Activated T-cell treated with anti-CD3 and anti-CD28 coated beads, Interleukin-2, amount 50 U/mL, for 24 hours (primary cell): ENCODE data around the gene GPR173.

Source experiments
- DNase-seq: peaks from one replicate; pipeline ENCODE4 v3.0.0-alpha.2; 2020
- H3K27ac Mint-ChIP-seq: 2 replicates; pipeline ENCODE4 v1.8.0; 2020; ENCODE audit warnings: mild to moderate bottlenecking, mixed read lengths
- H3K27me3 Mint-ChIP-seq: 2 replicates; pipeline ENCODE4 v1.8.0; 2020; ENCODE audit warnings: mixed read lengths
- H3K36me3 Mint-ChIP-seq: 2 replicates; pipeline ENCODE4 v1.8.0; 2020; ENCODE audit warnings: low read depth, mixed read lengths
- H3K4me1 Mint-ChIP-seq: 2 replicates; pipeline ENCODE4 v1.8.0; 2020; ENCODE audit warnings: low read depth, mixed read lengths
- H3K4me3 Mint-ChIP-seq: 2 replicates; pipeline ENCODE4 v1.8.0; 2020; ENCODE audit warnings: mild to moderate bottlenecking, moderate library complexity, mixed read lengths
- H3K9me3 Mint-ChIP-seq: 2 replicates; pipeline ENCODE4 v1.8.0; 2020; ENCODE audit warnings: mixed read lengths

GPR173 gene, protein sequence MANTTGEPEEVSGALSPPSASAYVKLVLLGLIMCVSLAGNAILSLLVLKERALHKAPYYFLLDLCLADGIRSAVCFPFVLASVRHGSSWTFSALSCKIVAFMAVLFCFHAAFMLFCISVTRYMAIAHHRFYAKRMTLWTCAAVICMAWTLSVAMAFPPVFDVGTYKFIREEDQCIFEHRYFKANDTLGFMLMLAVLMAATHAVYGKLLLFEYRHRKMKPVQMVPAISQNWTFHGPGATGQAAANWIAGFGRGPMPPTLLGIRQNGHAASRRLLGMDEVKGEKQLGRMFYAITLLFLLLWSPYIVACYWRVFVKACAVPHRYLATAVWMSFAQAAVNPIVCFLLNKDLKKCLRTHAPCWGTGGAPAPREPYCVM

DNA sequence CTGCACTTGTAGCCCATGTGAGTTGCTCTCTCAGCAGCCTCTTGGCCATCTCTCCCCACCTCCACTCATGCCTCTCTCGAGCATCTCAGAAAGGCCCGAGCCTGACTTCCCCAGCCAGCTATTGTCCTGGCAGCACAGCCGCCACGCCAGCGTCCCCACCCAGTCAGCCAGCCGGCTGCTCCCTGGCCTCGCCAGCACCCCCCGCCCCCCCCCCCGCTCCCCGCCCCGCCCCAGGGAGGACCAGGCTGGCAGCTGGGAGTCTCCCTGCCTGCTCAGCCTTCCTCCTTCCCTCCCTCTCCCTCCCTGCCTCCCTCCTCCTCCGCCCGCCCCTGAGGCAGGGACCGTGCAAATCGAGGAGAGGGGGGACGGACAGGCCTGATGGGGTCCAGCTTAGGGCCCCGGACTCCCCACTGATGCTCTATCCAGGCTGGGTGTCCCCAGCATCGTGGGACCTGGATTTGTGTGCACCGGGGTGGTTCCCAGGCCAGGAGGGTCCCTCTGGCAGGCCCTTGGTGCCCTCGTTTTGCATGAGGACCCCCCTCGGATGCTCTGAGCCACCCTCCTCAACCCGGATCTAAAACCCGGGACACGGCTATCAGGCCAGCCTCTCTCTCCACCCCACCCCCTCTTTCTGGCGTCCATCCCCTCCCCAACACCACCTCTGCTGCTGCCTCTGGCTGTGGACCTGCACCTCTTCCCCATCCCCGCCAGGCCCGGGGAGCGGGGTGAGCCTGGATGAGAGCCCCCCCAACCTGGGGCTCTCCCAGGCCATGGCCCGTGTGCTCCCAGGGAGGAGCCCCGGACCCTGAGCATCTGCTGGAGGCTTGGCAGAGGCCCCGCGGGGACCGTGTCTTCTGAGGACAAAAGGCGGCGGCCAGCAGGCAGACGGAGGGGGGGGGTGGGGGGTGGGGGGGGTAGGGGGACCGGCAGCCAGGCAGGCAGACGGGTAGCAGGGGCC lies at the start of gene GPR173:
Gene GPR173, plus strand, starts transcription at position 621 of the 958 bp plus-strand sequence. CDS start 27,833 bp downstream, outside the sequence.
- Mint-ChIP-seq H3K9me3 (no peaks in the 10 kb centered on the region), H3K4me3 (no peak within 1 kb of the TSS)

DNA sequence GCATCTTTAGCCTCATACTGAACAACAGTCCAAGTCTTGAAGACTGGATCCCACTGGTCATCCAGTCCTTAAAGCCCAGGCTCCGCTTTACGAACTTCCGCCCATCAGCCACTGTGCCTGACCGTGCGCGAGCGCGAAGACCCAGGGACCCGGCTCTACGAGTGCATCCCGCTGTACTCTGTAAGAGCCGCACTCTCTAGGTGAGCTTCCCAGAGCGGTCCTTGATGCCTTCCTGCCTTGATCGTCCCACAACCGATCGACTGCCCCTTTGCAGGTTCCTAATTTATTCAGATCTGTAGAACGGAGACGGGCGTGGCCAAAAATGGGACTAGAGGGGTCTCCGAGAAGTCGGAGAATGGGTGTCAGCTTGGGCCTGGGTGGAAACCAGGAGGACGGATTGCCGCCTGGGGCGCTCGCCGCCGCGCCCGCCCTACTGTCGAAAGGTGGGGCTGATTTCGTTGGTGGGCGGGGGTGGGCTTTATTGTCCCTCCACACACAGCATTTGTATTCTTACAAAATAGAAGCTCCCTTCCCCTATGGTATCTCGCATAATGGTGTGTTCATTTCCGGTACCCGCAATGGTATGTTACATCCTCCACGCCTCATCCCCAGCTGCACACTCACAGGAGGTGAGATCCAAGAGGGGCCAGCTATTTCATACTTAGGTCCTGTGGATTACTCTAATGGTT lies 48.0 kb upstream of the GPR173 start:
- H3K27ac Mint-ChIP-seq = no peak overlapping the region
- H3K36me3 Mint-ChIP-seq = peaks cover under 1% of the 10 kb centered on the region
- H3K9me3 Mint-ChIP-seq = no peaks in the 10 kb centered on the region
- H3K4me3 Mint-ChIP-seq = no peak overlapping the region
- H3K4me1 Mint-ChIP-seq = peaks cover 10% of the 10 kb centered on the region
- DNase-seq = no peak
- H3K27me3 Mint-ChIP-seq = peaks cover 79% of the 10 kb centered on the region

More for the DNA sequence above, at the start of gene GPR173:
- Mint-ChIP-seq H3K36me3 (no peaks in the 10 kb centered on the region), H3K27me3 (peaks cover 23% of the 10 kb centered on the region), H3K4me1 (no peaks in the 10 kb centered on the region), H3K27ac (no peak within 1 kb of the TSS)
- DNase-seq = no peak

DNA sequence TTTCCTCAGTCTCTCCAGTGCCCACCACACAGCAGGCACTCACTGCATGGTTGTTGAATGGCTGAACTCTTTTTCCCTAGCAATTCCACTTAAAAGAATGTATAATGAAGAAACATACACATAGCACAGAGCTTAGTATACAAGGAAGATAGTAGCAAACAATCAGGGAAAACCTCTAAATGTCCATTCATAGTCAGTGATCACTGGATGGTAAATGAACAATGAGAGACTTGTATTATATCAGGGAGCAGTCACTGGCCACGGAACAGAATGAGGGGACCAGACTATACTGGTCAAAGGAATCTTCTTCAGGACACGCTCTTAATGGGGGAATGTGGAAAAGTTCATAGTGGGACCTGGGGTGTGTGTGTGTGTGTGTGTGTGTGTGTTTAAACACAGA lies 46.6 kb upstream of the GPR173 start:
- peaks cover 77% of the 10 kb centered on the region for H3K27me3 Mint-ChIP-seq
- H3K27ac Mint-ChIP-seq = no peak overlapping the region
- DNase-seq = no peak
- no peaks in the 10 kb centered on the region for H3K9me3 Mint-ChIP-seq
- no peaks in the 10 kb centered on the region for H3K36me3 Mint-ChIP-seq
- peaks cover 6% of the 10 kb centered on the region for H3K4me1 Mint-ChIP-seq
- no peak overlapping the region for H3K4me3 Mint-ChIP-seq

DNA sequence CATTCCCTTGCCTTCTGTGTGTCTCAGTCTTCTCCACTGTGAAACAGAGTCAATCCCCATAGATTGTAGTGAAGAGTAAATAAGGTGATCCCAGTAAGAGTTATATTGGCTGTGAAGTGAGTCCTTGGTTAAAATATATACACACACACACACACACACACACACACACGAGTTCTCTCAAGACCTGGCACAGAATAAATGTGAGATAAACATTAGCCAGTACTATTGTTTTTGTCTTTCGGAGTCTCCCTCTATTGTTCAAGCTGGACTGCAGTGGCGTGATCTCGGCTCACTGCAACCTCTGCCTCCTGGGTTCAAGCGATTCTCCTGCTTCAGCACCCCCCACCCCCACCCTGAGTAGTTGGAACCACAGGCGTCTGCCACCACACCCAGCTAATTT lies 45.5 kb upstream of the GPR173 start:
- H3K36me3 Mint-ChIP-seq = no peaks in the 10 kb centered on the region
- H3K4me1 Mint-ChIP-seq = peaks cover 6% of the 10 kb centered on the region
- no peak overlapping the region for H3K27ac Mint-ChIP-seq
- no peak overlapping the region for H3K4me3 Mint-ChIP-seq
- no peaks in the 10 kb centered on the region for H3K9me3 Mint-ChIP-seq
- peaks cover 86% of the 10 kb centered on the region for H3K27me3 Mint-ChIP-seq
- no peak for DNase-seq

DNA sequence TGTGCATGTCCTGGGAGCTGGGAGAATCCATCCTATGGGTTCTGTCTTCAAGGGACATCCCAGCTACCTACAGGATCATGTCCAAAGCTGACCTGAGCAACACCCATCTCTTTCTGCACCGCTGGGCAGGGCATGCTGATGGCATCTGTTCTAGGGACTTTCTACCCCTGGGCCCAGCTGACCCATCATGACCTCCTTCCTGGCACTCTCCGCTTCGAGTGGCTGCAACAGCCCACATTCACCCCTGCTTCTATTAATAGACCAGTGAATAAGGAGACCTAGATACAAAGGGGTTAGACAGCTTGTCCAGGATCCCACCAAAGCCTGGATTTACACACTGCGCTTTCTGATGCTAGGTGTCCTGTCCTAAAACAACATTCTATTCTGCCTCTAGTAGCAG lies 44.6 kb upstream of the GPR173 start:
- peaks cover 84% of the 10 kb centered on the region for H3K27me3 Mint-ChIP-seq
- no peak overlapping the region for H3K27ac Mint-ChIP-seq
- no peak overlapping the region for H3K4me3 Mint-ChIP-seq
- no peak for DNase-seq
- peaks cover 6% of the 10 kb centered on the region for H3K4me1 Mint-ChIP-seq
- H3K36me3 Mint-ChIP-seq = no peaks in the 10 kb centered on the region
- H3K9me3 Mint-ChIP-seq = no peaks in the 10 kb centered on the region

DNA sequence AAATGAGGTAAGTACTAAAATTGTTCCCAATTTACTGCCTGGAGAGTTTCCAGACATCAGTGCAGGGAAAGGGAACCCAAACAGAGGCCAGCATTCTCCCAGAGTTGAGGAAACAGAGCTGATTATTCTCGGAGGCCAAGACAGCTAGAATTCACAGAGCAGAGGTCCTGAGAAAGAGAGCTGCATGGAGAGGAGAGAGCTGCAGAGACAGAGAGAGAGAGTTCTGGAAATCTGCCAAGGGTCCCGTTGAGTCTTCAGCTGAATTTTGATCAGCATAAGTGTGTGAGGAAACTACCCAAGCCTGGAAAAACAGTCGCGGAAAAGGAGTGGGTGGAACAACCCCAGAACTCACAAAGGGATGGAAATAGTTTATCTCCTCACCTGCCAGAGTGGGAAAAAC lies 43.8 kb upstream of the GPR173 start:
- H3K36me3 Mint-ChIP-seq = no peaks in the 10 kb centered on the region
- no peak overlapping the region for H3K27ac Mint-ChIP-seq
- no peak overlapping the region for H3K4me3 Mint-ChIP-seq
- H3K4me1 Mint-ChIP-seq = peaks cover 6% of the 10 kb centered on the region
- no peak for DNase-seq
- H3K9me3 Mint-ChIP-seq = no peaks in the 10 kb centered on the region
- H3K27me3 Mint-ChIP-seq = peaks cover 78% of the 10 kb centered on the region

DNA sequence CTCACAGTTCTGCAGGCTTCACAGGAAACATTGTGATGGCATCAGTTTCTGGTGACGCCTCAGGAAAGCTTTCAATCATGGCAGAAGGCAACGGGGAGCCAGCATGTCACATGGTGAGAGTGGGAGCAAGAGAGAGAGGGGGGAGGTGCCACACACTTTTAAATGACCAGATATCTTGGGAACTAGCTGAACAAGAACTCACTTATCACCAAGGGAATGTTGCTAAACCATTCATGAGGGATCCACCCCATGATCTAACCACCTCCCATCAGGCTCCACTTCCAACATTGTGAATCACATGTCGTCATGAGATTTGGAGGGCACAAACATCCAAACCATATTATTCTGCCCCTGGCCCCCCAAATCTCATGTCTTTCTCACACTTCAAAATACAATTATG lies 43.3 kb upstream of the GPR173 start:
- peaks cover 6% of the 10 kb centered on the region for H3K4me1 Mint-ChIP-seq
- H3K4me3 Mint-ChIP-seq = no peak overlapping the region
- H3K9me3 Mint-ChIP-seq = no peaks in the 10 kb centered on the region
- no peaks in the 10 kb centered on the region for H3K36me3 Mint-ChIP-seq
- H3K27ac Mint-ChIP-seq = no peak overlapping the region
- H3K27me3 Mint-ChIP-seq = peaks cover 74% of the 10 kb centered on the region
- DNase-seq = no peak

DNA sequence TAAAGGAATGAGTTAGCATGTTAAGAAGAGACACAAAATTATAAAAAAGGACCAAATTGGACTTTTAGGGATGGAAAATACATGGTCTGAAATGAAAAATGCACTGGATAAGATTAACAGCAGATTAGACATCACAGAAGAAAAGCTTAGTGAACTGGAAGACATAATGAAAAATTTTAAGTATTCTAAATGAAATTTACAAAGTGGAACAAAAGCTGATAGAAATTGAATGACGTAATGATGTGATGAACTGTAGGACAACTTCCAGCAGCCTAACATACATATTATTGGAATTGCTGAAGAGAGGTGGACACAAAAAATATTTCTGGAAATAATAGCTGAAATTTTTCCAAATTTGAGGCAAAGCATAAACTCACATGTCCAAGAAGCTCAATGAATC lies 39.6 kb upstream of the GPR173 start:
- H3K27ac Mint-ChIP-seq = no peak overlapping the region
- H3K36me3 Mint-ChIP-seq = no peaks in the 10 kb centered on the region
- H3K4me3 Mint-ChIP-seq = no peak overlapping the region
- no peak for DNase-seq
- peaks cover 6% of the 10 kb centered on the region for H3K4me1 Mint-ChIP-seq
- H3K9me3 Mint-ChIP-seq = no peaks in the 10 kb centered on the region
- H3K27me3 Mint-ChIP-seq = peaks cover 52% of the 10 kb centered on the region

DNA sequence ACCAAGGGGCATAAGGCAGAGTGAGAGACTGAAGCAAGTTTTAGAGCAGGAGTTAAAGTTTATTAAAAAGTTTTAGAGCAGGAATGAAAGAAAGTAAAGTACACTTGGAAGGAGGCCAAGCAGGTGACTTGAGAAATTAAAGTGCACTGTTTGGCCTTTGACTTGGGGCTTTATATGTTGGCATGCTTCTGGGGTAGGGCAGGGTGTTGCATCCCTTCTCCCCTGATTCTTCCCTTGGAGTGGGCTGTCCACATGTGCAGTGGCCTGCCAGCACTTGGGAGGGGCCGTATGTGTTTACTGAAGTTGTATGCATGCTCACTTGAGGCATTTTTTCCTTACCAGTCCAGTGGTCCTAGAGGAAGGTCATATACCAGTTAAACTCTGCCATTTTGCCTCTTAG lies 35.3 kb upstream of the GPR173 start:
- H3K27ac Mint-ChIP-seq = no peak overlapping the region
- H3K4me1 Mint-ChIP-seq = no peaks in the 10 kb centered on the region
- no peaks in the 10 kb centered on the region for H3K36me3 Mint-ChIP-seq
- no peak overlapping the region for H3K4me3 Mint-ChIP-seq
- no peaks in the 10 kb centered on the region for H3K9me3 Mint-ChIP-seq
- no peak for DNase-seq
- peaks cover 35% of the 10 kb centered on the region for H3K27me3 Mint-ChIP-seq

DNA sequence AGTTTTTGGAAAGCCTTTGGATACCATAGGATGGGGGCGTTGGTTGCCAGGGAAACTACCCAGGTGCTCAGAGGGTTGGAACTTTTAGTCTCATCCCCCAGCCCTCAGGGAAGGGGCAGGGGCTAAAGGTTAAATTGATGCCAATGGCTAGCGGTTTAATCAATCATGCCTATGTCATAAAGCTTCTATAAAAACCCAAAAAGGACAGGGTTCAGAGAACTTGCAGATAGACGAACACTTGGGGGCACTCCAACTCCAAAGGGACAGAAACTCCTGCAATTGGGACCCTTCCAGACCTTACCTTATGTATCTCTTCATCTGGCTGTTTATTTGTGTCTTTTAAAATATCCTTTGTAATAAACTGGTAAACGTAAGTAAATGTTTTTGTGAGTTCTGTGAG lies 30.0 kb upstream of the GPR173 start:
- Mint-ChIP-seq H3K36me3 (no peaks in the 10 kb centered on the region), H3K9me3 (no peaks in the 10 kb centered on the region), H3K4me3 (no peak overlapping the region), H3K4me1 (no peaks in the 10 kb centered on the region), H3K27ac (no peak overlapping the region), H3K27me3 (peaks cover 63% of the 10 kb centered on the region)
- no peak for DNase-seq

DNA sequence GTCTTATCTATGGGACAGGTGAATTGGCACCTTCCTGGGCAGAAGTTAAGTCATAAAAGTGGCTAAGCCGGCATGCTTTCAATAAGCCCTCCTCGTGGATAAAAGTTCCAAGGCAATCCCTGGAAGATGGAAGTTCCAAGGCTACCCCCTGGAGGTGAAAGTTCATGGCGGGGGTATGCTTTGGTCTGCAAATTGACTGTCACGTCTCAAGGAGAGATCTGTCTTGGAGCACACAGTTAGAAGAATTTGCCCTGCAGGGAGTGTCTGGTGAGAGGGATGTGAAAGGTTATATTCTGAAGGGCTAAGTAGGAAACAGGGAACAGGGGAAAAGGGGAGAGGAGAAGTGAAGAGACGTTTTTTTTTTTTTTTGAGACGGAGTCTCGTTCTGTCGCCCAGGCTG lies 26.2 kb upstream of the GPR173 start:
- Mint-ChIP-seq H3K27me3 (peaks cover 50% of the 10 kb centered on the region), H3K27ac (no peak overlapping the region), H3K4me3 (no peak overlapping the region), H3K4me1 (no peaks in the 10 kb centered on the region), H3K36me3 (no peaks in the 10 kb centered on the region), H3K9me3 (no peaks in the 10 kb centered on the region)
- DNase-seq = no peak

DNA sequence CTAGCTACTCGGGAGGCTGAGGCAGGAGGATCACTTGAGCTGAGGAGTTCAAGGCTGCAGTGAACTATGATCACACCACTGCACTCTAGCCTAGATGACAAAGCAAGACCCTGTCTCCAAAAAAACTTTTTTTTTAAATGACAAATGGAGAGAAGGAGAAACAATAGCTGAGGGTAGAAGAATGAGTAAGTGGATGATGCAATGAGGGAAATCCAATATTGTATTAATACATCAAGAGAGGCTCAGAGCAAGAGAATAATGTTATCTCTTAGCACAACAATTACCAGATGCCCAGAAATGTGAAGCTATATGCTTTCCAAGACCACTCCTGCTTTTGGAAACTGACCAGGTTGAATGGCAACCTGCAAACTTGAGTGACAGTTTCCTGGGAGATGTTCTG lies 19.9 kb upstream of the GPR173 start:
- H3K27me3 Mint-ChIP-seq = peaks cover 34% of the 10 kb centered on the region
- no peaks in the 10 kb centered on the region for H3K9me3 Mint-ChIP-seq
- no peaks in the 10 kb centered on the region for H3K36me3 Mint-ChIP-seq
- DNase-seq = no peak
- H3K4me1 Mint-ChIP-seq = no peaks in the 10 kb centered on the region
- no peak overlapping the region for H3K27ac Mint-ChIP-seq
- no peak overlapping the region for H3K4me3 Mint-ChIP-seq

DNA sequence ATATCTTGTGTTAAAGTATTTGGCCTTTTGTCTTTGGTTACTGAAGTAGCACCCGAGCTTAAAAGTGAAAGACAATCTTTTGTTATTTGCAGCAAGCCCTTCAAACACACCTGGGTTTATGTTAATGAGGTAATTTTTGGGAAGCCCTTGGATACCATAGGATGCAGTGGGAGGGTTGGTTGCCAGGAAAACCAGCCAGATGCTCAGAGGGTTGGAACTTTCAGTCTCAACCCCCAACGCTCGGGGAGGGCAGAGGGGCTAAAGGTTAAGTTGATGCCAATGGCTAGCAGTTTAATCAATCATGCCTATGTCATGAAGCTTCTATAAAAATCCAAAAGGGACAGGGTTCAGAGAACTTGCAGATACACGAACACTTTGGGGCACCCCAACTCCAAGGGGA lies 17.2 kb upstream of the GPR173 start:
- H3K27ac Mint-ChIP-seq = no peak overlapping the region
- H3K4me1 Mint-ChIP-seq = no peaks in the 10 kb centered on the region
- H3K36me3 Mint-ChIP-seq = no peaks in the 10 kb centered on the region
- H3K4me3 Mint-ChIP-seq = no peak overlapping the region
- H3K9me3 Mint-ChIP-seq = no peaks in the 10 kb centered on the region
- DNase-seq = no peak
- H3K27me3 Mint-ChIP-seq = peaks cover 45% of the 10 kb centered on the region

DNA sequence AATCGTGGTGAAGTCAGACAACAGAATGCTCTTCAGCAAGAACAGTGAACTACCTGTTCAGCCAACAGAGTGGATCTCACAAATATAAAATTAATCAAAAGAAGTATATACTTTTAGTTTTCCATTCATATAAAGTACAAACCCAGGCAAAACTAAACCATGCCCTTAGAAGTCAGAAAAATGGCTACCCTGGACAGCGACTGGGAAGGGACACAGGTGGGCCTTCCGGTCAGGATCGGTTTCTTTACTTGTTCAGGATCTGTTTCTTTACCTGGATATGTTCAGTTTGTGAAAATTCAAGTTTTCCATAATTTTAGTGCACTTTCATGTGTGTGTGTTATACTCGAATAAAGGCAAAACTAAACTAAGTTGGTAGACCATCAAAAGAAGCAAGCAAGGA lies 12.4 kb upstream of the GPR173 start:
- Mint-ChIP-seq H3K27ac (no peak overlapping the region), H3K9me3 (no peaks in the 10 kb centered on the region), H3K4me3 (no peak overlapping the region), H3K4me1 (no peaks in the 10 kb centered on the region), H3K27me3 (peaks cover 45% of the 10 kb centered on the region), H3K36me3 (no peaks in the 10 kb centered on the region)
- no peak for DNase-seq
